Activated CD4-positive, alpha-beta T cell treated with anti-CD3 and anti-CD28 coated beads, Interleukin-2, amount 10 ng/mL, durations not matched to agents 24 days and 14 days (primary cell): ENCODE measurements around the gene AK1. TPM values are rescaled to one million over a fixed set of nuclear protein-coding genes. Genes with fewer than 3 reads are reported as not detected.

Experiments
- DNase-seq: peaks from one replicate; pipeline ENCODE4 v3.0.0; 2022
- H3K27ac Mint-ChIP-seq: one replicate; pipeline ENCODE4 v1.8.0; 2022; ENCODE audit warnings: mild to moderate bottlenecking, mixed read lengths
- H3K27me3 Mint-ChIP-seq: one replicate; pipeline ENCODE4 v1.8.0; 2022; ENCODE audit warnings: mixed read lengths
- H3K36me3 Mint-ChIP-seq: one replicate; pipeline ENCODE4 v1.8.0; 2022; ENCODE audit warnings: low read depth, mild to moderate bottlenecking, mixed read lengths
- H3K4me1 Mint-ChIP-seq: one replicate; pipeline ENCODE4 v1.8.0; 2021; ENCODE audit warnings: mixed read lengths
- H3K4me3 Mint-ChIP-seq: one replicate; pipeline ENCODE4 v1.8.0; 2022; ENCODE audit warnings: mild to moderate bottlenecking, moderate library complexity, mixed read lengths
- H3K9me3 Mint-ChIP-seq: one replicate; pipeline ENCODE4 v1.8.0; 2021; ENCODE audit warnings: mixed read lengths
- intact Hi-C: fragments of 100-400 bp; cut with micrococcal nuclease; formaldehyde crosslinking; loops from one replicate; pipeline ENCODE4 v1.15.1; 2023
- total RNA-seq: library from RNA; stranded (reverse); gene quantifications from 2 replicates; pipeline ENCODE4 v1.2.3, GENCODE V29; 2022

AK1 gene
- total RNA-seq, 1 donor from 2014 or later: 19.9 TPM

DNA sequence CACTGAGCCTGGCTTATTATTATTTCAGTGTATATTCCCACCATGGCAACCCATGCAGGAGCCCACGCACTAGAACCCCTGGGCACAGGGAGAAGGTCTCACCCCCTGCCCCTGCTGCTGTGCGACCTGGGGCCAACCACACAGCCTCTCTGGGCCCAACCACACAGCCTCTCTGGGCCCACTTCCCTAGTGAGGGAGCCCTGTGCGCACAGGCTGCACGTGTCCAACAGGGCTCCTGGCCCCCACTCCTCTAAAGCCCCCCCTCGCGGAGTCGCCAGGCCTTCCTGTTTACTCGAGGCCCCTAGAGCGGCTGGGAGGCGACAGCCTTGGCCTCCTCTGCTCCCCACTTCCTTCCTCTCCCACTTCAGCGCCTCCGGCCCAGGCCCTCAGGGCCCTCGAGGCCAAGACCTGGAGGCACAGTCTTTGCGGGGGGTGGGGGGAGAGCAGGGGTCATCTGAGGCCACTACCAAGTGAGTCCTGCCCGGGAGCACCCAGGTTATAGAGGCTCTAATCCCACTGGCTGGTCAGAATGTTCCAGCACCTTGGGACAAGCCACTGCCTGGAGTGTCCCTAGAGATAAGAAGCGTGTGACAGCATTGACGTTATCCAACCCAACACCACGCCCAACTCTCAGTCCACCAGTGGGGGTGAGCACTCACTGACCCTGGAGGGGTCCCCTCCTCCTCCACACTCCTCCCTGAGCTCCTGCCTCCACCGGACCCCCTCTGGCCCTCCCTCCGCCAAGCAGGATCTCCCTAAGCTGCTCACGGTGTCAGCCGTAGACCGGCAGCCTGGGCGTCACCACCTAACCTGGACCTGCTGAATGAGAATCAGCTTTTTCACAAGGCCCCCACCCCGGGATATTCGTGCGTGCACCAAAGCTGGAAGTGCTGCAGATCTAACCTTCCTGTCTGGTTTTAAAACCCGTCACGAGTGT, 15.1 kb downstream of the AK1 start:
- Mint-ChIP-seq H3K36me3 (peaks cover 3% of the 10 kb centered on the region), H3K27ac (peak overlapping the region; percentile 81), H3K9me3 (no peaks in the 10 kb centered on the region), H3K4me1 (peaks cover 31% of the 10 kb centered on the region), H3K27me3 (no peaks in the 10 kb centered on the region), H3K4me3 (peak overlapping the region; percentile 7)
- intact Hi-C loops: loop anchor here (10.0 kb wide), 1 partner anchor 248 kb away; the partner anchor contains the start of gene STXBP1
- DNase-seq: peak; percentile 82

DNA sequence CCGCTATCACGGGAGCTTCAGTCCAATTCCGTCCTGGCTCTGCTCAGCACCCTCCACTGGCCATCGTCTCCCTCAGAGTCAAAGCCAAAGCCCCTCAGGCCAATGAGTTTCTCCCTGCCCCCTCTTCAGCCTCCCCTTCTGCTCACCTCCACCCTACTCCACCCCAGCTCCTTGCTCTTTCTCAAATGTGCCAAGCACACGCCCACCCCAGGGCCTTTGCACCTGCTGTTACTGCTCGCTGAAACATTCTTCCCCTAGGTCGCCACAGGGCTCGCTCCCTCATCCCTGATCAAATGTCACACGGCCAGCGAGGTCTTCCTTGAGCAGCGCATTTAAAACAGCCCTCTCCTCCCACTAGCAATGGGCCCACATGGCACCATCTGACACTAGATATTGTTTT, 16.7 kb downstream of the AK1 start:
- Mint-ChIP-seq H3K36me3 (peaks cover under 1% of the 10 kb centered on the region), H3K9me3 (no peaks in the 10 kb centered on the region), H3K27ac (peak overlapping the region; percentile 13), H3K4me3 (no peak overlapping the region), H3K27me3 (no peaks in the 10 kb centered on the region), H3K4me1 (peaks cover 30% of the 10 kb centered on the region)
- no peak for DNase-seq
- intact Hi-C loops: loop anchor here (10.0 kb wide), 1 partner anchor 246 kb away; the partner anchor contains the start of gene STXBP1

DNA sequence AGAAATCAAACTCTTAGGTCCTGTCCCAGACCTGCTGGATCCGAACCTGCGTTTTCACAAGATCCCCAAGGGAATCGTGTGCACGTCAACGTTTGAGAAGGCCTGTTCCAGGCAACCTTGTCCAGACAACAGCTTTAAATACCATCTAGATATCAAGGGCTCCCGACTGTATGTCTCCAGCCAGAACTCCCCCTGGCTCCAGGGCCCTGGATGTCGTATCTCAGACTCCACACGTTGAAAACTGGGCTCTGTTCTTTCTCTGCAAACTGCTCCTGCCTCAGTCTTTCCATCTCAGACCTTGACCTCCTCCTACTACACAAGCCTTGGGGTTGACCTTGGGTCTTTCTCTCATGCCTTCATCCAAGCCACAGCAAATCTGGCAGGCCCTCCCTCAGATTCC, 17.2 kb downstream of the AK1 start:
- no peak for DNase-seq
- Mint-ChIP-seq H3K4me1 (peaks cover 27% of the 10 kb centered on the region), H3K4me3 (no peak overlapping the region), H3K27me3 (no peaks in the 10 kb centered on the region), H3K9me3 (no peaks in the 10 kb centered on the region), H3K27ac (peak overlapping the region; percentile 18), H3K36me3 (no peaks in the 10 kb centered on the region)
- intact Hi-C loops: loop anchor here (10.0 kb wide), 1 partner anchor 245 kb away; the partner anchor contains the start of gene STXBP1

DNA sequence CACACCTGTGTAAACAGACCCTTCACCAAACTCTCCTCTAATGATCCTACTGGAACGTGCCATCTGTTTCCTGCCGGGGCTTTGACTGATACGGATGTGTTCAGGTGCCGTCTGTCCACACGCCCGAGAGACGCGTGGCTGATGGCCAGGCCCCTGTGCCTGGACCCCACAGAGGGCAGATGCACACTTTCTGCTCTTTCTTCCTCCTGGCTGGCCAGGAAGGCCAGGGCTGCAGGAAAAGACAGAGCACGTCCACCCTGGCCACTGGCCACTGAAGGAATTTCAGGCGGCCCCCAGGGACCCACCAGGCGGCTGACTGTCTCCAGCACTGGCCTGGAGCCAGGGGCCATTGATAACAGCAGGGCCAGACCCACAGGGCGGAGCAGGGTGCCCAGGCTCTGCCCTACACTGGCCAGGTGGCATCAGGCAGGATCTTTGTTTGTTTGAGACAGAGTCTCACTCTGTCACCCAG, 19.4 kb downstream of the AK1 start:
- no peaks in the 10 kb centered on the region for H3K9me3 Mint-ChIP-seq
- intact Hi-C loops: no loop called here
- peaks cover 28% of the 10 kb centered on the region for H3K4me1 Mint-ChIP-seq
- H3K4me3 Mint-ChIP-seq: no peak overlapping the region
- no peak for DNase-seq
- H3K36me3 Mint-ChIP-seq: no peaks in the 10 kb centered on the region
- no peaks in the 10 kb centered on the region for H3K27me3 Mint-ChIP-seq
- no peak overlapping the region for H3K27ac Mint-ChIP-seq

DNA sequence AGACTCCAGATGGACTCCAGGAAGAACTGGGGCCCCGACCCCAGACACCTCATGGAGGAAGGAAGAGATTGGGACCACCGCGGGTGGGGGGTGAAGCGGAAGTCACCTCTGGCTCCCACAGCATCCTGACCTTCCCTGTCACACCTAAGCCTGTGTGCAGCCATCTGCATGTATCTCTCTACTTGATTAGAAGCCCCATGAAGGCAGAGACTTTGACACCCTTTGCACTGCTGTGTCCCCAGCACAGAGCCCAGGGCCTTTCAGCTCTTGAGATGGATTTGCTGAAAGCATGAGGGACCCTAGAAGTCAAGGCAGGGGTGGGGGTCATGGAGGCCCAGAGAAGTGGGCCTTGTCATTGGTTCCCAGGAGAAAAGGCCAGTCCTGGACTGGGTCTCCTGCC, 20.2 kb downstream of the AK1 start:
- peaks cover 5% of the 10 kb centered on the region for H3K36me3 Mint-ChIP-seq
- no peaks in the 10 kb centered on the region for H3K9me3 Mint-ChIP-seq
- no peak overlapping the region for H3K27ac Mint-ChIP-seq
- DNase-seq: no peak
- intact Hi-C loops: no loop called here
- H3K27me3 Mint-ChIP-seq: no peaks in the 10 kb centered on the region
- H3K4me3 Mint-ChIP-seq: no peak overlapping the region
- H3K4me1 Mint-ChIP-seq: peaks cover 29% of the 10 kb centered on the region

DNA sequence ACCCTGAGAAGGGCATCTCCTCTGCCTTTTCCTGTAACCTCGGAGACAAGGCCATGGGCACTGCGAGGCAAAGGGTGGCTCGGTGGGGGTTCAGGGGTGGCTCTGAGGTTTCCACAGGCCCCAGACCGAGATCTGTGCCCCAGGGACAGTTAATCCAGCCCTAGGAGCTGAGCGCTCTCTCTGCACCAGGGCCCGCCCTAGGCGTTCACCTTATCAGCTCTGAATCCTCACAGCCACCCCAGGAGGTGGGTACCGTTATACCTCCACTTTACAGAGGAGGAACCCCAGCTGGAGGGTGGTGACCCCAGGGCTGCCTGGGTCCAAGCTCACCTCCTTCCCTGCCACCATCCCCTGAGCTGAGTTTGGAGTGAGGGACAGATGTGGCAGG, 20.8 kb downstream of the AK1 start:
- peaks cover 28% of the 10 kb centered on the region for H3K4me1 Mint-ChIP-seq
- H3K9me3 Mint-ChIP-seq: no peaks in the 10 kb centered on the region
- intact Hi-C loops: no loop called here
- no peak for DNase-seq
- H3K4me3 Mint-ChIP-seq: no peak overlapping the region
- H3K36me3 Mint-ChIP-seq: peaks cover 9% of the 10 kb centered on the region
- H3K27me3 Mint-ChIP-seq: no peaks in the 10 kb centered on the region
- no peak overlapping the region for H3K27ac Mint-ChIP-seq

DNA sequence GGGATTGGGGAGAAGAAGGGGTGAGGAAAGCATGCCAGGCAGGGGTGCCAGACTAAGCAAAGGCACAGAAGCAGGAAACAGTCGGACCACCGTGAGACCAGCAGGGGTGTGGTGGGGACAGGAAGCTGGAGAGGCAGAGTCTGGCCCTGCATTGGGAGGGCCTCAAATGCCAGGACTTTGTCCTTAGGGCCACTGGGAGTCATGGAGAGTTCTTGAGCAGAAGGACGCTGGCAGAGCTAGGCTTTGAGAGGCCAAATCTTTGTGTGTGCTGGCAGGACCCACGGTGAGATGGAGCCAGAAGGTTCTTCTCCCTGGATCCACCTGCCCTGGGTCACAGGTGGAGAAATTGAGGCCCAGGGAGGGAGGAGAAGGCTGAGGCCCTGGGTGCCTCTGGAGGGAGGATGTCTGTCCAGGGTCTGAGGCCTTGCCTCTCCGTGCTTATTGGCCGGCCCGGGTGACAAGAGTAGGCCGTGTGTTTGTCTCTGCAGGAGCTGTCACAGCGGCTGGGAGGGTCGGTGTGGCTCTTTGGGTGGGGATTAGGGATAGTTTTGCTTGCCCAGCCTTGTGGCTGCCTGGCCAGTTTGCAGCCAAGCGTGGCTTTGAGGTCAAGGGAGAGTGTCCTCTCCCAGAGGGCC, 21.3 kb downstream of the AK1 start:
- H3K4me3 Mint-ChIP-seq: no peak overlapping the region
- intact Hi-C loops: no loop called here
- H3K4me1 Mint-ChIP-seq: peaks cover 24% of the 10 kb centered on the region
- no peaks in the 10 kb centered on the region for H3K27me3 Mint-ChIP-seq
- H3K36me3 Mint-ChIP-seq: peaks cover 9% of the 10 kb centered on the region
- peak overlapping the region; percentile 58 for H3K27ac Mint-ChIP-seq
- DNase-seq: no peak
- H3K9me3 Mint-ChIP-seq: no peaks in the 10 kb centered on the region

DNA sequence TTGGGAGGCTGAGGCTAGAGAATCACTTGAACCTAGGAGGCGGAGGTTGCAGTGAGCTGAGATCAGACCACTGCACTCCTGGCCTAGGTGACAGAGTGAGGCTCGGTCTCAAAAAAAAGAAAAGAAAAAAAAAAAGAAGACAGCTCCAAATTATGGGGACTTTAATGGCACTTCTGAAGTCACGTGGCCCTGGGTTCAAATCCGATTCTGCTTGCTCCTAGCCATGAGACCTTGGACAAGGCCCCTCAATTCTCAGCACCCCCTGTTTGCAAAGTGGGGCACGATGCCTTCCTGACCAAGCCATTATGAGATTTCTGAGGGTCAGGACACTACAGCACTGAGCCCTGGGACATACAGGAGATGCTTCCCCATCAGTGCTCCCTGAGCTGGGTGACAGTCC, 22.0 kb downstream of the AK1 start:
- H3K9me3 Mint-ChIP-seq: peaks cover 1% of the 10 kb centered on the region
- H3K27me3 Mint-ChIP-seq: no peaks in the 10 kb centered on the region
- peak overlapping the region; percentile 48 for H3K4me3 Mint-ChIP-seq
- peak overlapping the region; percentile 58 for H3K27ac Mint-ChIP-seq
- H3K4me1 Mint-ChIP-seq: peaks cover 22% of the 10 kb centered on the region
- DNase-seq: no peak
- intact Hi-C loops: no loop called here
- peaks cover 15% of the 10 kb centered on the region for H3K36me3 Mint-ChIP-seq

DNA sequence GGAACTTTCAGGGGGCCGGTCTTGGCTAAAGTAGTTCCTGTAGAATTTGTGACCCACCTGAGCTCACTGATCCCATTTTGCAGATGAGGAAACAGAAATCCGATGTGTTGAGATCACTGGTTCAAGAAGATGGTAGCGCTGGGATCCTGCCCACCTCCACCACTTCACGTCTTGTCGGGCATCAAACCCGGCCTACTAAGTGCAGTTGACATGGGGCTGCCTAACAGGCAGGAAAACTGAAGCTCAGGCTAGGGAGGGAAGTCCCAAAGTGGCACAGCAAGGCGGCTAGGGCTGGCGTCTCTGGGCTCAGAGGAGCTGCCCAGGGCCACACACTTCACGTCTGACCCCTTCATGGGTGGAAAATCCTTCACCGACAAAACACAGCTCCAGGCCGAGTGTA, 22.5 kb downstream of the AK1 start:
- H3K27ac Mint-ChIP-seq: peak overlapping the region; percentile 51
- intact Hi-C loops: no loop called here
- no peaks in the 10 kb centered on the region for H3K27me3 Mint-ChIP-seq
- peaks cover 22% of the 10 kb centered on the region for H3K4me1 Mint-ChIP-seq
- H3K4me3 Mint-ChIP-seq: peak overlapping the region; percentile 35
- peaks cover 19% of the 10 kb centered on the region for H3K36me3 Mint-ChIP-seq
- H3K9me3 Mint-ChIP-seq: peaks cover 4% of the 10 kb centered on the region
- no peak for DNase-seq

DNA sequence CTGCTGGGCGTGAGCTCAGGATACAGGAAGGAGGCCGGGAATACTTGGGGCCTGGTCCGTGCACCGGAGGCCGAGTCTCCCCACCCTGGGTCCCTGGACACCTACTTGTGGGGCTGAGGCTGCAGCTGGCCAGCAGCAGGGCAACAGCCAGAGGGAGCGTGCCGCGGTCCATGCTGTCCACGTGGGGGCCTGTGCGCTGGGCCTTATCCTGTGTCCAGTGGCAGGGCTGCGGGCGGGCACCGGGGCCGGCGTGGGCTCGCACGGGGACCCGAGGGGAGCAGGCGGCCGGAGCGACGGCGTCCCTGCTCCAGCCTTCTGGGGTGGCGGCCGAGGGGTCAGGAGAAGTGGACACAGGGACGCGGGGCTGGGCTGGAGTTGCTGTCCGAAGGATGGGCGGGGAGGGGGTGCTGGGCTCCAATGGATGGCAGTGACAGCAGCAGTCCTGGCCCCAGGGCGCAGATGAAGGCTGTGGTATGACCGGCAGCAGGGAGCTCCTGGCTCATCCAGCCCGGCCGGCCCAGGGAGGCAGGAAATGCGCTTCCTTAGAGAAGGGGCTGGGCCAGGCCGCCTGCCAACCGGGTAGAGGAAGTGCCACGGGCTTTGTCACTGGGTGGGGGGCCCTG, 23.2 kb downstream of the AK1 start, which contains the start of gene ENG:
Gene ENG (minus strand): TSS at position 475 of the 623 bp plus-strand sequence. CDS start 303 bp downstream, at position 172.
- peaks cover 21% of the 10 kb centered on the region for H3K36me3 Mint-ChIP-seq
- H3K27me3 Mint-ChIP-seq: no peaks in the 10 kb centered on the region
- peaks cover 22% of the 10 kb centered on the region for H3K4me1 Mint-ChIP-seq
- peak within 1 kb of the TSS; percentile 89 for H3K27ac Mint-ChIP-seq
- peak; percentile 75 for DNase-seq
- H3K9me3 Mint-ChIP-seq: peaks cover 7% of the 10 kb centered on the region
- intact Hi-C loops: no loop called here
- peak within 1 kb of the TSS; percentile 93 for H3K4me3 Mint-ChIP-seq

DNA sequence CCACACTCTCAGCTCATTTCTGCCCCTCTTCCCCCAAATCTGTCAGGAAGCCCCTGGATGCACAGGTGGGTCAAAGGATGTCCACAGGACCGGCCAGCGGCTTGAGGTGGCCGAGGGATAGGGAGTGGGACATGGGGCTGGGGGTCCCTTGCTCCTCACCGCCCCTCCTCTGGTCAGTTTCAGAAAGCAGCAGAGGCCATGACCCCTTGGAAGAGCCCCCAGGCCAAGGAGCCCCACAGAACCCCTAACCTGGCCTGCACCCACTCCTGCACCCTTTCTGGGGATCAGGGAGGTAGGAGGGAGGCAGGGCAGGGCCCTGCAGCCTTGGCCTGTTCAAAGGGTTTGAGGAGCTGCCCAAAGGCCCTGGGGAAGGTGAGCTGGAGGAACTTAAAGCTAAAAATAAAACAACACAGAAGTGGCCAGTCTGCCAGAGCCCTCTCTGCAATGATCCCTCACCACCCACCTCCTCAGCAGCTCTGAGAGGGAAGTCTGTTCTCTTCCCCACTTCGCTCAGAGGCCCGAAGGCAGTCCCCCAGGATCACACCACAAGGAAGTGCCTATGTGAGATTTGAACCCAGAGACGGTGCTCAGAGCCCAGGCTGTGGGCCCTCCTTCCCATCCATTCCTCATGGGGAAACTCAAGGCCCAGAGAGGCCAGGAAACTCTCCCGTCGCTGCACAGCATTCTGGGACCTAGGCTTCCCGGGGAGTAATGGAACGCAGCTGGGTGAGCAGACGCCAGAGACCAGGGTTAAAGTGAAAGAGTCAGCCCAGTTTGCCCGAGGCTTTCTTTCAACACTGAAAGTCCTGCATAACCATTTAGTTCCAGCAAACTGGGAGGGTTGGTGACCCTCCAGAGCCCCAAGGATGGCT, 23.9 kb downstream of the AK1 start:
- H3K36me3 Mint-ChIP-seq: peaks cover 29% of the 10 kb centered on the region
- peaks cover 15% of the 10 kb centered on the region for H3K9me3 Mint-ChIP-seq
- DNase-seq: peak; percentile 71
- H3K27ac Mint-ChIP-seq: peak overlapping the region; percentile 89
- H3K27me3 Mint-ChIP-seq: no peaks in the 10 kb centered on the region
- H3K4me3 Mint-ChIP-seq: peak overlapping the region; percentile 93
- H3K4me1 Mint-ChIP-seq: peaks cover 22% of the 10 kb centered on the region
- intact Hi-C loops: no loop called here

DNA sequence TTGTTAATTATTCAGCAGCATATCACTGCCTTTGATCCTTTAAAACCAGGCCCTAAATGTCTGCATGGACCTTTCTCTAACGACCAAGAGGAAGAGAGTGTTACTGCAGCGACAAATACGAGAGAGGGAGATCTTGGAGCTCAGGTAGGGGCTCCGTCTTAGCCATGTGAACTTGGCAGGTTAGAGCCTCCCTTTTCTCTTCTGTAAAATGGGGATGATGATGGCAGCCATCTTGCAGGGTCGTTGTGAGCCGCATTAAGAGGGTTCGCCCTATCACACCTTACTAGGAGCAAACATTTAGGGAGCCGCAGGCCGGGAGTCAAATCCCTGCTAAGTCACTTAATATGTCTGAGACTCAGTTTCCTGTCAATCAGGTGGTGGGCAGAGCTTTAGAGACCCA, 24.6 kb downstream of the AK1 start:
- H3K27ac Mint-ChIP-seq: no peak overlapping the region
- H3K9me3 Mint-ChIP-seq: peaks cover 16% of the 10 kb centered on the region
- peaks cover 22% of the 10 kb centered on the region for H3K4me1 Mint-ChIP-seq
- peaks cover 33% of the 10 kb centered on the region for H3K36me3 Mint-ChIP-seq
- H3K27me3 Mint-ChIP-seq: no peaks in the 10 kb centered on the region
- no peak for DNase-seq
- intact Hi-C loops: no loop called here
- H3K4me3 Mint-ChIP-seq: peak overlapping the region; percentile 93

DNA sequence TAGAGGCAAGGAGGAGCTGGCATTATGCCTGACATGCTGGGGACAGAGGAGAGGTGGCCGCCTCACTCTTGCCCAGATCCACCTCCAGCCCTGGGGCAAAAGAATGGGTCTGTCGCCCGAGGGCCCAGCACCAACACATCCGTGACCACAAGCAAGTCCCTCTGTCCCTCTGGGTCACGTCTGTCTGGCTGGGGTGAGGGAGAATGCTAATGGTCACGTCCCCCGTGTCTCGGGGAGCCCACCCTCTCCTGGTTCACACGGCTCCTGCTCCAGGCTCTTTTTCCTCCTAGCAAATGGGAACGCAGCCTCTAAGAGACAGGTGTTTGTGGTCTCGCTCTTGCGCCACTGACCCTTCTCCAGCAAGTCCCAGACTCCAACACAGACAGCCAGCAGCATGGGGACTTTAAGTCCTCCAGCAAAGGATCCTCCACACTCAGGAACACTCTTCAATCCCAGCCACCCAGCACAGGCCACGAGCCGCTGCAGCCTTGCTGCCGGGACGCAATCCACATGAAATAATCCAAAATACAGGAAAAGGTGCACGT, 27.1 kb downstream of the AK1 start:
- peaks cover 16% of the 10 kb centered on the region for H3K9me3 Mint-ChIP-seq
- H3K36me3 Mint-ChIP-seq: peaks cover 34% of the 10 kb centered on the region
- DNase-seq: no peak
- H3K4me3 Mint-ChIP-seq: no peak overlapping the region
- no peaks in the 10 kb centered on the region for H3K27me3 Mint-ChIP-seq
- no peak overlapping the region for H3K27ac Mint-ChIP-seq
- peaks cover 18% of the 10 kb centered on the region for H3K4me1 Mint-ChIP-seq
- intact Hi-C loops: no loop called here
